ENCODE results near the gene PRLR.

The PRLR gene

GRCh38 chr5:35239911-35240610 lies 9.8 kb upstream of the PRLR start:
- no peak overlapping the region for H3K27ac ChIP-seq
- no peak overlapping the region for H3K4me3 ChIP-seq (ENCODE audit: low read depth, low read length)
- no peak for DNase-seq
- no peaks in the 10 kb centered on the region for H3K36me3 ChIP-seq (replicated peaks)
- TF ChIP-seq CTCF (IDR thresholded peaks at IDR 0.05; ENCODE audit: low read depth, low read length, missing control alignments): no peak
- in situ Hi-C loops (cut with HindIII; ENCODE audit: low pct_ligation_motif_present, low sequenced_read_pairs): no loop called here
- H3K27me3 ChIP-seq (replicated peaks): no peaks in the 10 kb centered on the region

- TF ChIP-seq CTCF (IDR thresholded peaks at IDR 0.05; ENCODE audit: low read depth, low read length, missing control alignments): no peak
- H3K36me3 ChIP-seq (replicated peaks): no peaks in the 10 kb centered on the region
- DNase-seq: no peak
- no peaks in the 10 kb centered on the region for H3K27me3 ChIP-seq (replicated peaks)
- in situ Hi-C loops (cut with HindIII; ENCODE audit: low pct_ligation_motif_present, low sequenced_read_pairs): no loop called here
- no peak overlapping the region for H3K27ac ChIP-seq
- no peak overlapping the region for H3K4me3 ChIP-seq (ENCODE audit: low read depth, low read length)
These were observed 9.2 kb upstream of the PRLR start for GRCh38 chr5:35239476-35239875.

GRCh38 chr5:35237580-35238376 lies 7.5 kb upstream of the PRLR start:
- Histone ChIP-seq H3K27ac (no peak overlapping the region), H3K27me3 (replicated peaks) (no peaks in the 10 kb centered on the region), H3K4me3 (ENCODE audit: low read depth, low read length) (no peak overlapping the region), H3K36me3 (replicated peaks) (no peaks in the 10 kb centered on the region)
- in situ Hi-C loops (cut with HindIII; ENCODE audit: low pct_ligation_motif_present, low sequenced_read_pairs): no loop called here
- DNase-seq: no peak
- TF ChIP-seq CTCF (IDR thresholded peaks at IDR 0.05; ENCODE audit: low read depth, low read length, missing control alignments): no peak

- Histone ChIP-seq H3K4me3 (ENCODE audit: low read depth, low read length) (no peak overlapping the region), H3K27ac (no peak overlapping the region), H3K36me3 (replicated peaks) (no peaks in the 10 kb centered on the region), H3K27me3 (replicated peaks) (peaks cover 4% of the 10 kb centered on the region)
- no peak for DNase-seq
- TF ChIP-seq CTCF (IDR thresholded peaks at IDR 0.05; ENCODE audit: low read depth, low read length, missing control alignments): no peak
- in situ Hi-C loops (cut with HindIII; ENCODE audit: low pct_ligation_motif_present, low sequenced_read_pairs): no loop called here
These were observed 6.5 kb upstream of the PRLR start for GRCh38 chr5:35236770-35237169.

- H3K36me3 ChIP-seq (replicated peaks): no peaks in the 10 kb centered on the region
- no peak for TF ChIP-seq CTCF (IDR thresholded peaks at IDR 0.05; ENCODE audit: low read depth, low read length, missing control alignments)
- in situ Hi-C loops (cut with HindIII; ENCODE audit: low pct_ligation_motif_present, low sequenced_read_pairs): no loop called here
These were observed 3.3 kb upstream of the PRLR start for GRCh38 chr5:35233601-35234000.

More at GRCh38 chr5:35233601-35234000, 3.3 kb upstream of the PRLR start:
- no peak for DNase-seq
- Histone ChIP-seq H3K27me3 (replicated peaks) (peaks cover 23% of the 10 kb centered on the region), H3K27ac (no peak overlapping the region), H3K4me3 (ENCODE audit: low read depth, low read length) (no peak overlapping the region)
